H1 (cell line): ENCODE data around the gene ZBTB46. TPM values are rescaled to one million over a fixed set of nuclear protein-coding genes. Genes with fewer than 3 reads are reported as not detected.

Experiments used
- ASH2L ChIP-seq: fragments of 200-600, 300-600 bp; sonication (generic); IDR thresholded peaks from one replicate; pipeline ENCODE4 v1.7.1; 2017; ENCODE audit warnings: low read length
- GTF2F1 ChIP-seq: IDR thresholded peaks from 2 replicates; pipeline ENCODE4 v1.6.1; 2012; ENCODE audit warnings: low read depth, low read length, improper control_type of control experiment, borderline replicate concordance
- JUN ChIP-seq: IDR thresholded peaks from 2 replicates; pipeline ENCODE4 v1.6.1; 2011; ENCODE audit warnings: low read depth, mild to moderate bottlenecking, improper control_type of control experiment, low read length
- MAX ChIP-seq: IDR thresholded peaks from 2 replicates; pipeline ENCODE4 v1.6.1; 2012; ENCODE audit warnings: inconsistent platforms
- PHF8 ChIP-seq: fragments of 200-600 bp; sonication (generic); conservative IDR thresholded peaks from 2 replicates; pipeline ENCODE4 v1.7.1; 2012; ENCODE audit warnings: low read depth, mild to moderate bottlenecking, inconsistent platforms, low read length, moderate library complexity
- POLR2AphosphoS5 ChIP-seq: IDR thresholded peaks from 2 replicates; pipeline ENCODE4 v1.6.1; 2011; ENCODE audit warnings: low read depth, low read length
- RAD21 ChIP-seq, 2 experiments: IDR thresholded peaks in 1 of 2; conservative IDR thresholded peaks in 1 of 2; 2 replicates each; pipeline ENCODE4 v1.6.1; 2011; ENCODE audit warnings: low read depth in 2 of 2, low read length in 2 of 2, improper control_type of control experiment in 1 of 2, inconsistent platforms in 1 of 2, mild to moderate bottlenecking in 1 of 2, moderate library complexity in 1 of 2
- RXRA ChIP-seq: IDR thresholded peaks from 2 replicates; pipeline ENCODE4 v1.6.1; 2011; ENCODE audit warnings: low read depth, mild to moderate bottlenecking, low read length, moderate library complexity; ENCODE audit not compliant: insufficient read depth
- SP2 ChIP-seq: IDR thresholded peaks from 2 replicates; pipeline ENCODE4 v1.6.1; 2012; ENCODE audit warnings: mild to moderate bottlenecking, low read length, inconsistent platforms
- SUZ12 ChIP-seq: fragments of 200-600 bp; sonication (generic); IDR thresholded peaks from 2 replicates; pipeline ENCODE4 v1.6.1; 2012; ENCODE audit warnings: mild to moderate bottlenecking, inconsistent platforms, low read length, moderate library complexity, mixed read lengths
- polyA plus RNA-seq, 7 experiments: library from polyadenylated mRNA; depleted of rRNA in 3 of 7; stranded (reverse) in 5 of 7; unstranded in 2 of 7; fragments of >200 nt in 5 of 7; fragments of 200-250 nt in 2 of 7; gene quantifications; 1 replicate in 5 of 7; 2 replicates in 1 of 7; 4 replicates in 1 of 7; pipeline versions ENCODE4 v1.2.1 to v1.2.3, GENCODE V29; 2011 to 2013; ENCODE audit warnings: missing spikeins in 2 of 7, mixed read lengths in 2 of 7
- total RNA-seq: library from RNA; stranded (reverse); fragmentation: NEBNext Ultra II Directional; extraction: Animal tissue kit (Norgen Biotek cat#: 25700); gene quantifications from 2 replicates; pipeline ENCODE4 v1.2.1, GENCODE V29; 2021
- TF ChIP-seq, protein P1 (sequence below): fragments of 300-600 bp; sonication (generic); IDR thresholded peaks from 2 replicates; pipeline ENCODE4 v1.7.1; 2012; ENCODE audit warnings: low read length, moderate library complexity, mild to moderate bottlenecking, inconsistent platforms; ENCODE audit not compliant: insufficient replicate concordance

Gene ZBTB46
- total and polyA plus RNA-seq, 2 of the 8 experiments (the other 6 are each of a cell fraction or from before 2014, with no cell fraction given), result 6.4 to 22.4 TPM

DNA sequence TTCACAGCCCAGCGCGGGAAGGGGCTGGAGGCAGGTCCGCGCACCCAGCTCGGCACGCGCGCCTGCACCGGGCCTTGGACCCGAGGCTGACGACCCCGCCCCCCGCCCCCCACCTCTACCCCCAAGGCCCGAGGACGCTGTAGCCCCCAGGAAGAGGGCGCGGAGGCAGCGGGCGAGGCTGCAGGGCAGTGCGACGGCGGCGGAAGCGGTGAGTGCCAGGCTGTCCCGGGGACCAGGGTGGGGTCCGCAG, 93.4 kb downstream of the ZBTB46 start (continued):
- TF ChIP-seq, protein P1, sequence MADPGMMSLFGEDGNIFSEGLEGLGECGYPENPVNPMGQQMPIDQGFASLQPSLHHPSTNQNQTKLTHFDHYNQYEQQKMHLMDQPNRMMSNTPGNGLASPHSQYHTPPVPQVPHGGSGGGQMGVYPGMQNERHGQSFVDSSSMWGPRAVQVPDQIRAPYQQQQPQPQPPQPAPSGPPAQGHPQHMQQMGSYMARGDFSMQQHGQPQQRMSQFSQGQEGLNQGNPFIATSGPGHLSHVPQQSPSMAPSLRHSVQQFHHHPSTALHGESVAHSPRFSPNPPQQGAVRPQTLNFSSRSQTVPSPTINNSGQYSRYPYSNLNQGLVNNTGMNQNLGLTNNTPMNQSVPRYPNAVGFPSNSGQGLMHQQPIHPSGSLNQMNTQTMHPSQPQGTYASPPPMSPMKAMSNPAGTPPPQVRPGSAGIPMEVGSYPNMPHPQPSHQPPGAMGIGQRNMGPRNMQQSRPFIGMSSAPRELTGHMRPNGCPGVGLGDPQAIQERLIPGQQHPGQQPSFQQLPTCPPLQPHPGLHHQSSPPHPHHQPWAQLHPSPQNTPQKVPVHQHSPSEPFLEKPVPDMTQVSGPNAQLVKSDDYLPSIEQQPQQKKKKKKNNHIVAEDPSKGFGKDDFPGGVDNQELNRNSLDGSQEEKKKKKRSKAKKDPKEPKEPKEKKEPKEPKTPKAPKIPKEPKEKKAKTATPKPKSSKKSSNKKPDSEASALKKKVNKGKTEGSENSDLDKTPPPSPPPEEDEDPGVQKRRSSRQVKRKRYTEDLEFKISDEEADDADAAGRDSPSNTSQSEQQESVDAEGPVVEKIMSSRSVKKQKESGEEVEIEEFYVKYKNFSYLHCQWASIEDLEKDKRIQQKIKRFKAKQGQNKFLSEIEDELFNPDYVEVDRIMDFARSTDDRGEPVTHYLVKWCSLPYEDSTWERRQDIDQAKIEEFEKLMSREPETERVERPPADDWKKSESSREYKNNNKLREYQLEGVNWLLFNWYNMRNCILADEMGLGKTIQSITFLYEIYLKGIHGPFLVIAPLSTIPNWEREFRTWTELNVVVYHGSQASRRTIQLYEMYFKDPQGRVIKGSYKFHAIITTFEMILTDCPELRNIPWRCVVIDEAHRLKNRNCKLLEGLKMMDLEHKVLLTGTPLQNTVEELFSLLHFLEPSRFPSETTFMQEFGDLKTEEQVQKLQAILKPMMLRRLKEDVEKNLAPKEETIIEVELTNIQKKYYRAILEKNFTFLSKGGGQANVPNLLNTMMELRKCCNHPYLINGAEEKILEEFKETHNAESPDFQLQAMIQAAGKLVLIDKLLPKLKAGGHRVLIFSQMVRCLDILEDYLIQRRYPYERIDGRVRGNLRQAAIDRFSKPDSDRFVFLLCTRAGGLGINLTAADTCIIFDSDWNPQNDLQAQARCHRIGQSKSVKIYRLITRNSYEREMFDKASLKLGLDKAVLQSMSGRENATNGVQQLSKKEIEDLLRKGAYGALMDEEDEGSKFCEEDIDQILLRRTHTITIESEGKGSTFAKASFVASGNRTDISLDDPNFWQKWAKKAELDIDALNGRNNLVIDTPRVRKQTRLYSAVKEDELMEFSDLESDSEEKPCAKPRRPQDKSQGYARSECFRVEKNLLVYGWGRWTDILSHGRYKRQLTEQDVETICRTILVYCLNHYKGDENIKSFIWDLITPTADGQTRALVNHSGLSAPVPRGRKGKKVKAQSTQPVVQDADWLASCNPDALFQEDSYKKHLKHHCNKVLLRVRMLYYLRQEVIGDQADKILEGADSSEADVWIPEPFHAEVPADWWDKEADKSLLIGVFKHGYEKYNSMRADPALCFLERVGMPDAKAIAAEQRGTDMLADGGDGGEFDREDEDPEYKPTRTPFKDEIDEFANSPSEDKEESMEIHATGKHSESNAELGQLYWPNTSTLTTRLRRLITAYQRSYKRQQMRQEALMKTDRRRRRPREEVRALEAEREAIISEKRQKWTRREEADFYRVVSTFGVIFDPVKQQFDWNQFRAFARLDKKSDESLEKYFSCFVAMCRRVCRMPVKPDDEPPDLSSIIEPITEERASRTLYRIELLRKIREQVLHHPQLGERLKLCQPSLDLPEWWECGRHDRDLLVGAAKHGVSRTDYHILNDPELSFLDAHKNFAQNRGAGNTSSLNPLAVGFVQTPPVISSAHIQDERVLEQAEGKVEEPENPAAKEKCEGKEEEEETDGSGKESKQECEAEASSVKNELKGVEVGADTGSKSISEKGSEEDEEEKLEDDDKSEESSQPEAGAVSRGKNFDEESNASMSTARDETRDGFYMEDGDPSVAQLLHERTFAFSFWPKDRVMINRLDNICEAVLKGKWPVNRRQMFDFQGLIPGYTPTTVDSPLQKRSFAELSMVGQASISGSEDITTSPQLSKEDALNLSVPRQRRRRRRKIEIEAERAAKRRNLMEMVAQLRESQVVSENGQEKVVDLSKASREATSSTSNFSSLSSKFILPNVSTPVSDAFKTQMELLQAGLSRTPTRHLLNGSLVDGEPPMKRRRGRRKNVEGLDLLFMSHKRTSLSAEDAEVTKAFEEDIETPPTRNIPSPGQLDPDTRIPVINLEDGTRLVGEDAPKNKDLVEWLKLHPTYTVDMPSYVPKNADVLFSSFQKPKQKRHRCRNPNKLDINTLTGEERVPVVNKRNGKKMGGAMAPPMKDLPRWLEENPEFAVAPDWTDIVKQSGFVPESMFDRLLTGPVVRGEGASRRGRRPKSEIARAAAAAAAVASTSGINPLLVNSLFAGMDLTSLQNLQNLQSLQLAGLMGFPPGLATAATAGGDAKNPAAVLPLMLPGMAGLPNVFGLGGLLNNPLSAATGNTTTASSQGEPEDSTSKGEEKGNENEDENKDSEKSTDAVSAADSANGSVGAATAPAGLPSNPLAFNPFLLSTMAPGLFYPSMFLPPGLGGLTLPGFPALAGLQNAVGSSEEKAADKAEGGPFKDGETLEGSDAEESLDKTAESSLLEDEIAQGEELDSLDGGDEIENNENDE, result no peak
- TF ChIP-seq RAD21 (IDR thresholded peaks at IDR 0.05 in 1 of 2, conservative IDR thresholded peaks at IDR 0.05 in 1 of 2; ENCODE audit: low read depth in 2 of 2, low read length in 2 of 2) (no peak), POLR2AphosphoS5 (peak; percentile 32; the same call in 1 of the 2 replicates), GTF2F1 (no peak), ASH2L (no peak), PHF8 (no peak), SP2 (no peak), RXRA (no peak), JUN (no peak), MAX (peak; percentile 85), SUZ12 (no peak)
